ENCODE data around the gene PRR11. TPM values are rescaled to one million over a fixed set of nuclear protein-coding genes. Genes with fewer than 3 reads are reported as not detected.

Gene PRR11
- total RNA-seq, 1 donor from 2014 or later, result 51.9 TPM

DNA sequence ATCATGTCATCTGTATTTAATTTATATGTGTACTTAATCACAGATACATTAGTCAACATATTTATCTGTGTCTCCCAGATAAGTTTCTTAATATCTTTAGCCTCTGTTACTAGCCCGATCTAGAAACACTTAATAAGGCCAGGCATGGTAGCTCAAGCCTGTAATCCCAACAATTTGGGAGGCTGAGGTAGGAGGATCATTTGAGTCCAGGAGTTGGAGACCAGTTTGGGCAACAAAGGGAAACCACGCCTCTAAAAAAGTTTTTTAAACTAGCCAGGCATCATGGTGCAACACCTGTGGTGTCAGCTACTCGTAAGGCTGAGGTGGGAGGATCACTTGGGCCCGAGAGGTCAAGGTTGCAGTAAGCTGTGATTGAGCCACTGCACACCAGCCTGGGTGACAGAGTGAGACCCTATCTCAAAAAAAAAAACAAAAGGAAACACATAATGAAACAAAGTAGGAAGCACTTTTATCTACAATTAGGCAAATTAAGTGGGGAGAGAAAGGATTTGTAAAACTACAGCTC, 9.9 kb upstream of the PRR11 start:
- Mint-ChIP-seq H3K9me3 (peaks cover 2% of the 10 kb centered on the region), H3K27ac (no peak overlapping the region), H3K27me3 (ENCODE audit: insufficient read depth, low read depth) (peaks cover 2% of the 10 kb centered on the region), H3K36me3 (peaks cover 34% of the 10 kb centered on the region), H3K4me1 (peaks cover 6% of the 10 kb centered on the region), H3K4me3 (no peak overlapping the region)
- Histone ChIP-seq H3K36me3 (peaks cover 5% of the 10 kb centered on the region), H3F3A (ENCODE audit: low read depth) (no peaks in the 10 kb centered on the region), H3K9ac (no peak overlapping the region), H3K4me2 (no peak overlapping the region), H3K4me3 (no peak overlapping the region), H3K79me2 (ENCODE audit: low read depth) (peaks cover 100% of the 10 kb centered on the region), H3K27me3 (no peaks in the 10 kb centered on the region), H3K27ac (no peak overlapping the region), H2AFZ (replicated peaks) (no peak overlapping the region), H3K9me3 (ENCODE audit: low read depth) (no peaks in the 10 kb centered on the region), H3K4me1 (peaks cover 4% of the 10 kb centered on the region), H4K20me1 (ENCODE audit: low read depth) (peaks cover 96% of the 10 kb centered on the region)
- TF ChIP-seq EZH2phosphoT487 (IDR thresholded peaks at IDR 0.05), result no peak
- DNase-seq (ENCODE audit: low spot score), result no peak

DNA sequence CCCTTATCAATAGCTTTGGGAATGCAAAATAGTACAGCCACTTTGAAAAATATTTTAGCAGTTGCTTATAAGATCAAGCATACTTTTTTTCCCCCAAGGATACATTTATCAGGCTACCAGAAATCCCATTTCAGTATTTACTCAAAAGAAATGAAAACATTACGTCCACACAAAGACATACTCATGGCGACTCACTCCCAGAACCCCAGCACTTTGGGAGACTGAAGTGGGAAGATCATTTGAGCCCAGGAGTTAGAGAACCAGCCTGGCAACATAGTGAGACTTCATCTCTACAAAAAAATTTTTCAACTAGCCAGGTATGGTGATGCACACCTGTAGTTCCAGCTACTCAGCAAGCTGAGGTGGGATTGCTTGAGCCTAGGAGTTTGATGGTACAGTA, 6.5 kb upstream of the PRR11 start:
- H3K4me3 Mint-ChIP-seq, result peak overlapping the region; percentile 18
- H3K27me3 Mint-ChIP-seq (ENCODE audit: insufficient read depth, low read depth), result no peaks in the 10 kb centered on the region
- Histone ChIP-seq H3K9me3 (ENCODE audit: low read depth) (no peaks in the 10 kb centered on the region), H3F3A (ENCODE audit: low read depth) (peaks cover 5% of the 10 kb centered on the region), H3K9ac (no peak overlapping the region), H3K4me2 (no peak overlapping the region), H3K36me3 (peaks cover 5% of the 10 kb centered on the region), H3K4me3 (no peak overlapping the region), H3K27ac (no peak overlapping the region), H2AFZ (replicated peaks) (no peak overlapping the region), H3K27me3 (no peaks in the 10 kb centered on the region), H3K79me2 (ENCODE audit: low read depth) (peaks cover 100% of the 10 kb centered on the region), H3K4me1 (peaks cover 29% of the 10 kb centered on the region), H4K20me1 (ENCODE audit: low read depth) (peaks cover 78% of the 10 kb centered on the region)
- no peak overlapping the region for H3K27ac Mint-ChIP-seq
- H3K4me1 Mint-ChIP-seq, result peaks cover 25% of the 10 kb centered on the region
- H3K36me3 Mint-ChIP-seq, result peaks cover 30% of the 10 kb centered on the region
- H3K9me3 Mint-ChIP-seq, result peaks cover 2% of the 10 kb centered on the region
- no peak for TF ChIP-seq EZH2phosphoT487 (IDR thresholded peaks at IDR 0.05)
- TF ChIP-seq, protein P1, sequence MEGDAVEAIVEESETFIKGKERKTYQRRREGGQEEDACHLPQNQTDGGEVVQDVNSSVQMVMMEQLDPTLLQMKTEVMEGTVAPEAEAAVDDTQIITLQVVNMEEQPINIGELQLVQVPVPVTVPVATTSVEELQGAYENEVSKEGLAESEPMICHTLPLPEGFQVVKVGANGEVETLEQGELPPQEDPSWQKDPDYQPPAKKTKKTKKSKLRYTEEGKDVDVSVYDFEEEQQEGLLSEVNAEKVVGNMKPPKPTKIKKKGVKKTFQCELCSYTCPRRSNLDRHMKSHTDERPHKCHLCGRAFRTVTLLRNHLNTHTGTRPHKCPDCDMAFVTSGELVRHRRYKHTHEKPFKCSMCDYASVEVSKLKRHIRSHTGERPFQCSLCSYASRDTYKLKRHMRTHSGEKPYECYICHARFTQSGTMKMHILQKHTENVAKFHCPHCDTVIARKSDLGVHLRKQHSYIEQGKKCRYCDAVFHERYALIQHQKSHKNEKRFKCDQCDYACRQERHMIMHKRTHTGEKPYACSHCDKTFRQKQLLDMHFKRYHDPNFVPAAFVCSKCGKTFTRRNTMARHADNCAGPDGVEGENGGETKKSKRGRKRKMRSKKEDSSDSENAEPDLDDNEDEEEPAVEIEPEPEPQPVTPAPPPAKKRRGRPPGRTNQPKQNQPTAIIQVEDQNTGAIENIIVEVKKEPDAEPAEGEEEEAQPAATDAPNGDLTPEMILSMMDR (IDR thresholded peaks at IDR 0.05), result no peak
- TF ChIP-seq EZH2 (IDR thresholded peaks at IDR 0.05), result no peak
- no peak for DNase-seq (ENCODE audit: low spot score)

DNA sequence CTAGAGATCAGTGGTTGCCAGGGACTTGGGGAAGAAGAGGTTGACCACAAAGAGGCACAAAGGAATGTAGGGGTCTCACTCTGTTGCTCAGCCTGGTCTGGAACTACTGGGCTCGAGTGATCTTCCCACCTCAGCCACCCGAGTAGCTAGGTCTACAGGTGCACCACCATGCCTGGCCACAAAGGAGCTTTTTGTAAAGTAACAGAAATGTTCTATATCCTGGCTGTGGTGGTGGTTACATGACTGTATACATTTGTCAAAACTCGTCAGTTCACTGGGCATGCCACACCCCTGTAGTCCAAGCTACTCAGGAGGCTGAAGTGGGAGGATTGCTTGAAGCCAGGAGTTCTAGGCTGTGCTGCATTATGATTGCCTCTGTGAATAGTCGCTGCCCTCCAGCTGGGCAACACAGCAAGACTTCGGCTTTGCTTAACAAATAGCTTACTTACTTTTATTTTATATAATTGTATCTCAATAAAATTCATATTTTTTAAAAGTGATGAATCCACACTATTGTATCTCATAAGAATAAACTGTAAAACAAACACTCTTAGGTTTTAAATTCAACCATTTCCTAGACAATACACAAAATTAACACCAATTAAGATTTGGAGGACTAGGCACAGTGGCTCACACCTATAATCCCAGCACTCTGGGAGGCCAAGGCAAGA, 5.6 kb upstream of the PRR11 start:
- Histone ChIP-seq H3F3A (ENCODE audit: low read depth) (peaks cover 15% of the 10 kb centered on the region), H3K27ac (no peak overlapping the region), H3K9me3 (ENCODE audit: low read depth) (no peaks in the 10 kb centered on the region), H2AFZ (replicated peaks) (no peak overlapping the region), H3K4me1 (peaks cover 29% of the 10 kb centered on the region), H3K36me3 (no peaks in the 10 kb centered on the region), H3K9ac (no peak overlapping the region), H3K4me2 (no peak overlapping the region), H4K20me1 (ENCODE audit: low read depth) (peaks cover 69% of the 10 kb centered on the region), H3K27me3 (no peaks in the 10 kb centered on the region), H3K4me3 (no peak overlapping the region), H3K79me2 (ENCODE audit: low read depth) (peaks cover 99% of the 10 kb centered on the region)
- Mint-ChIP-seq H3K36me3 (peaks cover 22% of the 10 kb centered on the region), H3K9me3 (peaks cover 2% of the 10 kb centered on the region), H3K27me3 (ENCODE audit: insufficient read depth, low read depth) (no peaks in the 10 kb centered on the region), H3K4me3 (no peak overlapping the region), H3K27ac (no peak overlapping the region), H3K4me1 (peaks cover 25% of the 10 kb centered on the region)
- no peak for DNase-seq (ENCODE audit: low spot score)
- TF ChIP-seq, protein P1 (IDR thresholded peaks at IDR 0.05), result no peak
- TF ChIP-seq EZH2 (IDR thresholded peaks at IDR 0.05) (no peak), EZH2phosphoT487 (IDR thresholded peaks at IDR 0.05) (no peak)

DNA sequence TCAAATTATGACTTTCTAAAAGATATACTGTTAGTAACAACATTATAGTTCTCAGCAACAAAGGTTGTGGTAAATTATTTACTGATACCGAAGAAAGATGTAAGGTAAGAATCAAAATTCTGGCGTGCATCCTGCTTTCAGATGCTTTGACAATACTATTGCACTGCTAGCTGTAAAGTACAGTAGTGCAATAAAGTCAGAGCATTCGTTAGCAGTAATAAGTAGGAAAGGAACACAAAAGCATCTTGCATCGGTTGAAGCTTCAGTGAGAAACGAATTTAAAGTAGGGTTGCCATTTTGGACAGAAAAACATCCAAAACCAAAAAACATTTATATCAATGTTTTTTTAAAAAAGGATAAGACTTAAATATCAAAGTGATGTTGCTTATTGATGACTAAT, 4.5 kb upstream of the PRR11 start:
- H3K4me1 Mint-ChIP-seq, result peaks cover 25% of the 10 kb centered on the region
- no peak overlapping the region for H3K27ac Mint-ChIP-seq
- H3K9me3 ChIP-seq (ENCODE audit: low read depth), result no peaks in the 10 kb centered on the region
- TF ChIP-seq EZH2 (IDR thresholded peaks at IDR 0.05) (no peak), EZH2phosphoT487 (IDR thresholded peaks at IDR 0.05) (no peak)
- TF ChIP-seq, protein P1 (IDR thresholded peaks at IDR 0.05), result no peak
- no peaks in the 10 kb centered on the region for H3K36me3 ChIP-seq
- peaks cover 17% of the 10 kb centered on the region for H3K36me3 Mint-ChIP-seq
- H4K20me1 ChIP-seq (ENCODE audit: low read depth), result peaks cover 59% of the 10 kb centered on the region
- peaks cover 92% of the 10 kb centered on the region for H3K79me2 ChIP-seq (ENCODE audit: low read depth)
- DNase-seq (ENCODE audit: low spot score), result no peak
- no peaks in the 10 kb centered on the region for H3K9me3 Mint-ChIP-seq
- H3K4me3 Mint-ChIP-seq, result no peak overlapping the region
- no peaks in the 10 kb centered on the region for H3K27me3 Mint-ChIP-seq (ENCODE audit: insufficient read depth, low read depth)
- H3K4me1 ChIP-seq, result peaks cover 29% of the 10 kb centered on the region
- H2AFZ ChIP-seq (replicated peaks), result no peak overlapping the region
- no peak overlapping the region for H3K27ac ChIP-seq
- H3K27me3 ChIP-seq, result no peaks in the 10 kb centered on the region
- H3K4me3 ChIP-seq, result peak overlapping the region; percentile 63
- no peak overlapping the region for H3K9ac ChIP-seq
- H3F3A ChIP-seq (ENCODE audit: low read depth), result peaks cover 15% of the 10 kb centered on the region
- peak overlapping the region; percentile 98 for H3K4me2 ChIP-seq
